NB4 (cell line): ENCODE results near the gene CTTNBP2NL.
"Not testable (repeated sequence)": the region's sequence is repeated elsewhere in the genome, so short reads cannot be mapped to it uniquely, and the experiment has no call there.

Experiments used
- CTCF ChIP-seq: IDR thresholded peaks from one replicate; pipeline ENCODE4 v1.5.1; 2012; ENCODE audit warnings: low read depth, low read length
- MYC ChIP-seq: IDR thresholded peaks from 2 replicates; pipeline ENCODE4 v1.6.1; 2011; ENCODE audit warnings: low read depth, low read length
- POLR2A ChIP-seq: IDR thresholded peaks from 2 replicates; pipeline ENCODE4 v1.6.1; 2011; ENCODE audit warnings: mild to moderate bottlenecking; ENCODE audit not compliant: insufficient read length; ENCODE audit errors: extremely low read depth

GRCh38 chr1:112451301-112451700 lies 55.3 kb downstream of the CTTNBP2NL start:
- TF ChIP-seq CTCF, POLR2A, MYC: not testable (repeated sequence)
